Colonic mucosa (tissue), 4 donors: ENCODE data around the gene EFCAB10. TPM values are rescaled to one million over a fixed set of nuclear protein-coding genes. Genes with fewer than 3 reads are reported as not detected.
A peak's percentile ranks its signal among the peaks of the same experiment; 100 is the strongest.

Source experiments
- DNase-seq: peaks from one replicate; pipeline ENCODE4 v3.0.0-alpha.2; 2020
- H3K27ac ChIP-seq: fragments of 200-600 bp; one replicate; pipeline ENCODE4 v1.8.0; 2021
- H3K27me3 ChIP-seq: fragments of 200-600 bp; one replicate; pipeline ENCODE4 v1.8.0; 2021
- H3K36me3 ChIP-seq: fragments of 200-600 bp; one replicate; pipeline ENCODE4 v1.8.0; 2021
- H3K4me1 ChIP-seq: fragments of 200-600 bp; one replicate; pipeline ENCODE4 v1.8.0; 2021; ENCODE audit warnings: mild to moderate bottlenecking
- H3K4me3 ChIP-seq: fragments of 200-600 bp; one replicate; pipeline ENCODE4 v1.8.0; 2021
- H3K9ac ChIP-seq, 2 donors: one replicate each; pipeline ENCODE4 v1.7.0; 2013; ENCODE audit warnings: control low read depth in 2 of 2, low read depth in 2 of 2, low read length in 2 of 2
- H3K9me3 ChIP-seq: fragments of 200-600 bp; one replicate; pipeline ENCODE4 v1.8.0; 2021
- CTCF ChIP-seq: fragments of 200-600 bp; IDR thresholded peaks from one replicate; pipeline ENCODE4 v1.8.0; 2022; ENCODE audit warnings: antibody characterized with exemption, mild to moderate bottlenecking
- intact Hi-C: fragments of 100-400 bp; cut with DNase I; formaldehyde crosslinking; loops from one replicate; pipeline ENCODE4 v1.14.1; 2022
- total RNA-seq, 2 donors: library from RNA; stranded (reverse); fragmentation: NEBNext Ultra II Directional in 1 of 2; extraction: Animal tissue kit (Norgen Biotek cat#: 25700) in 1 of 2; gene quantifications; one replicate each; pipeline ENCODE4 v1.2.1, GENCODE V29; 2021
- donor health status: healthy.
- donor health status: DM: no; HTN: no; CAD: no.
- donor health status: DM: no; HTN: no; CAD: no.

The EFCAB10 gene
- total RNA-seq, 2 donors from 2014 or later = not detected

- Histone ChIP-seq H3K4me3 (no peak overlapping the region), H3K9me3 (no peaks in the 10 kb centered on the region), H3K27me3 (no peaks in the 10 kb centered on the region), H3K9ac (no peak overlapping the region), H3K4me1 (no peaks in the 10 kb centered on the region), H3K36me3 (no peaks in the 10 kb centered on the region), H3K27ac (no peak overlapping the region)
- TF ChIP-seq CTCF = no peak
- no peak for DNase-seq
- intact Hi-C loops = no loop called here
Measured at GRCh38 chr7:105594034-105594433, 12.7 kb upstream of the EFCAB10 start.

GRCh38 chr7:105591522-105591921 lies 10.2 kb upstream of the EFCAB10 start:
- Histone ChIP-seq H3K9me3 (no peaks in the 10 kb centered on the region), H3K4me3 (no peak overlapping the region), H3K9ac (no peak overlapping the region), H3K36me3 (no peaks in the 10 kb centered on the region), H3K4me1 (no peaks in the 10 kb centered on the region), H3K27ac (no peak overlapping the region), H3K27me3 (no peaks in the 10 kb centered on the region)
- intact Hi-C loops = no loop called here
- no peak for TF ChIP-seq CTCF
- DNase-seq = no peak

- intact Hi-C loops = no loop called here
- no peak overlapping the region for H3K4me3 ChIP-seq
- TF ChIP-seq CTCF = no peak
- H3K36me3 ChIP-seq = no peaks in the 10 kb centered on the region
- no peaks in the 10 kb centered on the region for H3K4me1 ChIP-seq
- H3K27me3 ChIP-seq = no peaks in the 10 kb centered on the region
- H3K9me3 ChIP-seq = no peaks in the 10 kb centered on the region
- H3K27ac ChIP-seq = no peak overlapping the region
- H3K9ac ChIP-seq = no peak overlapping the region
- no peak for DNase-seq
Measured at GRCh38 chr7:105590793-105591192, 9.5 kb upstream of the EFCAB10 start.

DNA sequence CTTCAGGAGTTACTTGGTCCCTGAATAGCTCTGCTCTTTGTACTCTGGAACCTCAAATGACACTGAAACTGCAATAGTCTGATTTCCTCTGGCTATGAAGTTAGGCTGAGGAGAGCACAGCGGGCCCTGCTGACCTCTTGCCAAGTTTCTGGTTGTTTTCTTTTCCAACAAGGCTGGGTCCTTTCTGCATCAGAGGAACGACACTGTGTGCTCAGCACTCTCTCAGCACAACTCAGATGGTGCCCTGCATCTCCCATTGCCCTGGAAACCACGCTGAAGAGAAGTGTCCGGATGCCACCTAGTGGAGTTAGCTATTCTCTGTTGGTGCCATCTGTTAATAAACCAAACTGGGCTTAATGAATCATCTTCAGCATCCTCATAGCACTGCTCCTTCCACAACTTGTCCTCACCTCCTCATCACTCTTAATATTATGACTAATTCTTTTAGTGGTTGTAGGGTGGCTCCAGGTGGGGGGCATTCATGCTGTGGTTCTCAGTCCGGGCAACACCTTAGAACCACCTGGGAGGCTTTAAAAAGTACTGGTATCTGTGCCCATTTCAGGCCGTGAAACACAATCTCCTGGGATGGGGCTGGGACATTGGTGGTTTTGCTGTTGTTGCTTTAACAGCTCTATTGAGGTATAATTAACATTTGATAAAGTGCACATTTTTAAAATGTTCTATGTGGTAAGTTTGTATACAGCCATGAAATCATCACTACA lies 8.2 kb upstream of the EFCAB10 start:
- H3K9me3 ChIP-seq = no peaks in the 10 kb centered on the region
- H3K27ac ChIP-seq = no peak overlapping the region
- H3K4me1 ChIP-seq = no peaks in the 10 kb centered on the region
- no peak overlapping the region for H3K4me3 ChIP-seq
- peak; percentile 45 for DNase-seq
- TF ChIP-seq CTCF = peak; percentile 39
- H3K9ac ChIP-seq = no peak overlapping the region
- H3K36me3 ChIP-seq = no peaks in the 10 kb centered on the region
- H3K27me3 ChIP-seq = no peaks in the 10 kb centered on the region
- intact Hi-C loops = no loop called here

- DNase-seq = no peak
Measured at GRCh38 chr7:105587909-105588635, 6.8 kb upstream of the EFCAB10 start.

More at GRCh38 chr7:105587909-105588635, 6.8 kb upstream of the EFCAB10 start:
- TF ChIP-seq CTCF = no peak
- Histone ChIP-seq H3K36me3 (no peaks in the 10 kb centered on the region), H3K4me1 (no peaks in the 10 kb centered on the region), H3K4me3 (no peak overlapping the region), H3K27me3 (no peaks in the 10 kb centered on the region), H3K9me3 (no peaks in the 10 kb centered on the region), H3K9ac (no peak overlapping the region), H3K27ac (no peak overlapping the region)
- intact Hi-C loops = no loop called here
